Kidney (tissue), 14 donors: ENCODE data around the gene USP37. TPM values are rescaled to one million over a fixed set of nuclear protein-coding genes. Genes with fewer than 3 reads are reported as not detected.

Source experiments
- DNase-seq, 5 donors: peaks; one replicate each; pipeline ENCODE4 v3.0.0-alpha.2; 2013 to 2020
- FAIRE-seq: peaks from 2 replicates; lab custom pipeline; 2012; peaks lifted over from hg19 to GRCh38; lab: Jason Lieb, UNC
- H3K27ac ChIP-seq, 2 donors: one replicate each; pipeline ENCODE4 v1.7.0; 2013; ENCODE audit warnings: low read depth in 2 of 2, low read length in 2 of 2, inconsistent platforms in 1 of 2
- H3K27me3 ChIP-seq: one replicate; pipeline ENCODE4 v1.7.1; 2013; ENCODE audit warnings: low read length, inconsistent platforms; ENCODE audit not compliant: control insufficient read depth, insufficient read depth
- H3K36me3 ChIP-seq, 3 donors: one replicate each; pipeline versions ENCODE4 v1.7.0 to v1.7.1; 2013; ENCODE audit warnings: low read length in 3 of 3, control low read depth in 1 of 3, inconsistent platforms in 1 of 3; ENCODE audit not compliant: insufficient read depth in 3 of 3, control insufficient read depth in 2 of 3
- H3K4me1 ChIP-seq, 3 donors: one replicate each; pipeline versions ENCODE4 v1.7.0 to v1.7.1; 2013; ENCODE audit warnings: low read length in 3 of 3, inconsistent platforms in 1 of 3, low read depth in 1 of 3; ENCODE audit not compliant: control insufficient read depth in 2 of 3, insufficient read depth in 2 of 3
- H3K4me3 ChIP-seq, 3 donors: one replicate each; pipeline versions ENCODE4 v1.7.0 to v1.8.1; 2013; ENCODE audit warnings: low read length in 3 of 3, control low read depth in 1 of 3, inconsistent platforms in 1 of 3
- H3K9ac ChIP-seq, 3 donors: one replicate each; pipeline versions ENCODE4 v1.7.0 to v1.7.1; 2013; ENCODE audit warnings: low read length in 3 of 3, control low read depth in 1 of 3, inconsistent platforms in 1 of 3
- H3K9me3 ChIP-seq, 3 donors: one replicate each; pipeline versions ENCODE4 v1.7.0 to v1.7.1; 2013; ENCODE audit warnings: low read length in 3 of 3, control low read depth in 1 of 3, inconsistent platforms in 1 of 3; ENCODE audit not compliant: control insufficient read depth in 2 of 3, insufficient read depth in 1 of 3
- intact Hi-C: fragments of 100-400 bp; cut with DNase I; formaldehyde crosslinking; loops from one replicate; pipeline ENCODE4 v1.11.1; 2022
- polyA plus RNA-seq: library from polyadenylated mRNA; stranded (reverse); fragments of 350-450 nt; fragmentation: Illumina TruSeq; extraction: RNeasy Lipid Tissue Mini Kit (QIAGEN cat#74804); gene quantifications from one replicate; pipeline ENCODE4 v1.2.3, GENCODE V29; 2014; ENCODE audit warnings: low read depth, low replicate concordance; ENCODE audit not compliant: insufficient read depth
- total RNA-seq: library from RNA; stranded (reverse); fragmentation: NEBNext Ultra II Directional; extraction: Animal tissue kit (Norgen Biotek cat#: 25700); gene quantifications from one replicate; pipeline ENCODE4 v1.2.1, GENCODE V29; 2021
- TF ChIP-seq, protein P1 (sequence below): IDR thresholded peaks from 3 replicates; pipeline ENCODE4 v1.5.1; 2012; ENCODE audit warnings: mild to moderate bottlenecking, moderate library complexity, borderline replicate concordance; ENCODE audit not compliant: insufficient read depth; ENCODE audit errors: extremely low read depth
- donor health status: control.
- donor health status: control.
- donor health status: control.
- donor health status: control.
- donor health status: control.
- donor health status: DM: yes; HTN: yes; CAD: no.
- donor health status: Normal renal cell carcinoma (clear cell type).

The USP37 gene
- total and polyA plus RNA-seq, 2 donors from 2014 or later: 1.8 to 13.5 TPM

DNA sequence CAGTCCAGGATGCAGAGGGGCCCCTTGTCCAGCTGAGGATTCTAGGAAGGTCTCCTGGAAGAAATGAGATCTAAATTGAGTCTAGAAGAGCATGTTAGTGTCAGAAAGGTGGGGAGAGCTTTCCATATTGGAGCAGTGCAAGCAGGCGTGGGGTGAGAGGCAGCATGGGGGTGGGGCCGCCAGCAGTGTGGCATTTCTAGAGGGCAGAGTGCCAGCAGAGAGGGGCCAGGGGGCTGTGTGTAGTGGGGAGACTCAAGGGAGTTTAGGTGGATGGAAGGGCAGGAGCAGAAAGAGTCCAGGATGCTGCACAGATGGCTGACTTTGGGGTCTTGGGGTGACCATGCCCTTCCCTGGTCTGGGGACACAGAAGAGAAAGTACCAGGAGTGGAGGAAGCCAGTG lies 147.1 kb downstream of the USP37 start:
- Histone ChIP-seq H3K27ac (no peak overlapping the region), H3K27me3 (no peaks in the 10 kb centered on the region), H3K36me3 (no peaks in the 10 kb centered on the region), H3K4me1 (no peaks in the 10 kb centered on the region), H3K9ac (no peak overlapping the region), H3K9me3 (no peaks in the 10 kb centered on the region), H3K4me3 (no peak overlapping the region)
- DNase-seq: peak in 1 of 5 donors; percentile 35
- intact Hi-C loops: no loop called here
- TF ChIP-seq, protein P1, sequence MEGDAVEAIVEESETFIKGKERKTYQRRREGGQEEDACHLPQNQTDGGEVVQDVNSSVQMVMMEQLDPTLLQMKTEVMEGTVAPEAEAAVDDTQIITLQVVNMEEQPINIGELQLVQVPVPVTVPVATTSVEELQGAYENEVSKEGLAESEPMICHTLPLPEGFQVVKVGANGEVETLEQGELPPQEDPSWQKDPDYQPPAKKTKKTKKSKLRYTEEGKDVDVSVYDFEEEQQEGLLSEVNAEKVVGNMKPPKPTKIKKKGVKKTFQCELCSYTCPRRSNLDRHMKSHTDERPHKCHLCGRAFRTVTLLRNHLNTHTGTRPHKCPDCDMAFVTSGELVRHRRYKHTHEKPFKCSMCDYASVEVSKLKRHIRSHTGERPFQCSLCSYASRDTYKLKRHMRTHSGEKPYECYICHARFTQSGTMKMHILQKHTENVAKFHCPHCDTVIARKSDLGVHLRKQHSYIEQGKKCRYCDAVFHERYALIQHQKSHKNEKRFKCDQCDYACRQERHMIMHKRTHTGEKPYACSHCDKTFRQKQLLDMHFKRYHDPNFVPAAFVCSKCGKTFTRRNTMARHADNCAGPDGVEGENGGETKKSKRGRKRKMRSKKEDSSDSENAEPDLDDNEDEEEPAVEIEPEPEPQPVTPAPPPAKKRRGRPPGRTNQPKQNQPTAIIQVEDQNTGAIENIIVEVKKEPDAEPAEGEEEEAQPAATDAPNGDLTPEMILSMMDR: no peak
- no peak for FAIRE-seq

DNA sequence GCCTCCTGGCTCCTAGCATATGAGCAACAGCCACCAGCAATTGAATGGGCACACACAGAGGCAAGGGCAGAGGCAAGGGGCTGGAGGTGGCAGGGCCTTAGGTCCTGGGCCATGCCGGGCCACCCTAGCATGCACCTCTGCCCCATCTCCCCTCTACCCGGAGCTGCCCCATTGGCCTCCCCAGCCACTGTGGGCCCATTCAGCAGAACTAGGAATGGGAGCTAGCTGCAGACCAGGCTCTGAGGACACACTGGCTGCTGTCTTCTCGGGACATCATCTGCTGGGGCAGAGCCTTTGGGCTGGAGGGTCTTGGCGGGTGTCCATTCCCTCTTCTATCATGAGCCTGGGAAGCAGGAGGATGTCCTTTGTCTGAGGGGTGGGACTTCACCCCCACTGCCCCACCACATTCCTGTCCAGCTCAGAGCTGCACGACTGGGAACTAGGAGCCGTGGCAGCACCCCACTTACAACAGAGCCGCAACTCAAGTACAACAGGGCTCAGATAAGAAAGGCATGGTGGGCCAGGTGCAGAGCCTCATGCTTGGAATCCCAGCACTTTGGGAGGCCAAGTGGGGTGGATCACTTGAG lies 148.4 kb downstream of the USP37 start:
- FAIRE-seq (no peak), DNase-seq (peak in 1 of 5 donors; percentile 28)
- intact Hi-C loops: no loop called here
- Histone ChIP-seq H3K9ac (peak overlapping the region in 1 of 3 donors; percentile 26), H3K36me3 (no peaks in the 10 kb centered on the region), H3K27me3 (no peaks in the 10 kb centered on the region), H3K4me1 (no peaks in the 10 kb centered on the region), H3K27ac (no peak overlapping the region), H3K4me3 (peak overlapping the region in 1 of 3 donors; percentile 52), H3K9me3 (no peaks in the 10 kb centered on the region)
- TF ChIP-seq, protein P1: no peak

DNA sequence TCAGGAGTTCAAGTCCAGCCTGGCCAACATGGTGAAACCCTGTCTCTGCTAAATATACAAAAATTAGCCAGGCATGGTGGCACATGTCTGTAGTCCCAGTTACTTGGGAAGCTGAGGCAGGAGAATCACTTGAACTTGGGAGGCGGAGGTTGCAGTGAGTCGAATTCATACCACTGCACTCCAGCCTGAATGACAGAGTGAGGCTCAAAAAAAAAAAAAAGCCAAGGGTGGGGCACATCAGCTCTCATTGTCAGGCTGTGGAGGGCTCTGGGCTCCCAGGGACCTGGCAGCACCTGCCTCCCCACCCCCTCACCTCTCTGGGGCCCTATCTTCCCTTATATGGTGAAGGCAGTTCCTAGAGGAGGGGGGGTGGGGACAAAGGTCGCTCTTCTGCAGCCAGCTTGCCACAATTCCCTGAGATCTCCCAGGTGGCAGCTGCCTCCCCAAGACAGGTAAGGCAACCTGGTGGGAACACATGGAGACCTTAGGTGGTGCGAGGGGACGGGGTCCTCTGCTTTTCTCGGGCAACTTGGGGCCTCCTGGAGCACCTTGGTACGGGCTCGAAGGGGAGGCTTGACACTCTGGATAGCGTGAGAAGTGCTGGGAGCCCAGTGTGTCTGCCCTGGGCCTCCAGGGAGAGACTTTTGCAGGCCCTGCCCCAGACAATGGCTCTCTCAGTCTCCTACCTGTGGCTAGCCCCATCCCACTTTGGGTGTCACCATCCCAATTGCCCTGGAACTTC lies 149.3 kb downstream of the USP37 start, which contains the start of gene VIL1:
TSS of gene VIL1 (plus strand) at position 407 of the 742 bp plus-strand sequence. CDS start 4,656 bp downstream, outside the sequence.
- no peaks in the 10 kb centered on the region for H3K4me1 ChIP-seq
- no peaks in the 10 kb centered on the region for H3K27me3 ChIP-seq
- no peak for FAIRE-seq
- peak in 3 of 5 donors; percentile 15 to 59 (median 55) for DNase-seq
- H3K9ac ChIP-seq: peak within 1 kb of the TSS in 1 of 3 donors; percentile 26
- no peaks in the 10 kb centered on the region for H3K9me3 ChIP-seq
- no peaks in the 10 kb centered on the region for H3K36me3 ChIP-seq
- TF ChIP-seq, protein P1: no peak
- peak within 1 kb of the TSS in 1 of 3 donors; percentile 52 for H3K4me3 ChIP-seq
- peak within 1 kb of the TSS in 1 of 2 donors; percentile 32 for H3K27ac ChIP-seq
- intact Hi-C loops: no loop called here
